Activated CD4-positive, alpha-beta T cell treated with anti-CD3 and anti-CD28 coated beads for 48 hours (primary cell): ENCODE data around the gene PEX16.

ENCODE experiments used
- DNase-seq: peaks from one replicate; pipeline ENCODE4 v3.0.0-alpha.2; 2020

PEX16 gene

GRCh38 chr11:45870706-45871105, 47.0 kb downstream of the PEX16 start:
- no peak for DNase-seq

- no peak for DNase-seq
Measured at GRCh38 chr11:45869551-45869950, 48.1 kb downstream of the PEX16 start.

DNA sequence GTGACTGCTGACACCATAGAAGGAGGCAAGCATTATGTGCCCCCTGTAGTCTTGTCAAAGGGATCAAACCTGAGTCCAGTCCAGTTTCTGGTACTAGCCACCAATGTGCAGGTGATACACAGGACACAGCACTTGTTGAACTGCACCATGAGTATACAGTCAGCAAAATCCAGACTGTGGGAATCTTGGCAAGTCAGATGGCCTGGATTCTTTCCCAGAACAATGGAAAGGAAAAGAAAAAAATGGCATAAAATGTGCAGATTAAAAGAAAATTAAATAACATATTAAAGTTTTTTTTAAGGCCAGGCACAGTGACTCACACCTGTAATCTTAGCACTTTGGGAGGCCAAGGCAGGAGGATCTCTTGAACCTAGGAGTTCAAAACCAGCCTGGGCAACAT, 53.6 kb downstream of the PEX16 start:
- DNase-seq, result no peak

- DNase-seq, result no peak
Measured at GRCh38 chr11:45860764-45861510, 56.7 kb downstream of the PEX16 start.

GRCh38 chr11:45860348-45860747, 57.3 kb downstream of the PEX16 start:
- no peak for DNase-seq
